HG03378 (cell line): ENCODE data around the gene TOR4A.

Experiments
- ATAC-seq: cut with Tn5 transposase; IDR thresholded peaks from one replicate; pipeline ENCODE4 v1.9.1; 2021; ENCODE audit warnings: mild to moderate bottlenecking, moderate library complexity; ENCODE audit not compliant: unreplicated experiment

The TOR4A gene

GRCh38 chr9:137304383-137305059 lies 27.0 kb downstream of the TOR4A start:
- no peak for ATAC-seq

- no peak for ATAC-seq
Measured at GRCh38 chr9:137305060-137305797, 27.7 kb downstream of the TOR4A start.

DNA sequence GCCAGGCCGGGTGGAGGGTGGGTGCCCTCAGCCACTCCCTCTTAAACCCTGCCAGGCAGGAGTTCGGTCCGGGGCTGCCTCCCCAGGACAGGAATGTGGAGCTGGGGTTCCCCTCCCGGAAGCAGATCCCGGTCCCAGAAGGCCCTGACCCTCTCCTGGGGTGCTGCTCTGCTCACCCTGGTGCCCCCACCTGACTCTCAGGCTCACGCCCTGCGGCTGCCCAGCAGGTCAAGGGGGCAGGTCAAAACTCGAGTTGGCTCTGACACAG lies 28.2 kb downstream of the TOR4A start:
- no peak for ATAC-seq

DNA sequence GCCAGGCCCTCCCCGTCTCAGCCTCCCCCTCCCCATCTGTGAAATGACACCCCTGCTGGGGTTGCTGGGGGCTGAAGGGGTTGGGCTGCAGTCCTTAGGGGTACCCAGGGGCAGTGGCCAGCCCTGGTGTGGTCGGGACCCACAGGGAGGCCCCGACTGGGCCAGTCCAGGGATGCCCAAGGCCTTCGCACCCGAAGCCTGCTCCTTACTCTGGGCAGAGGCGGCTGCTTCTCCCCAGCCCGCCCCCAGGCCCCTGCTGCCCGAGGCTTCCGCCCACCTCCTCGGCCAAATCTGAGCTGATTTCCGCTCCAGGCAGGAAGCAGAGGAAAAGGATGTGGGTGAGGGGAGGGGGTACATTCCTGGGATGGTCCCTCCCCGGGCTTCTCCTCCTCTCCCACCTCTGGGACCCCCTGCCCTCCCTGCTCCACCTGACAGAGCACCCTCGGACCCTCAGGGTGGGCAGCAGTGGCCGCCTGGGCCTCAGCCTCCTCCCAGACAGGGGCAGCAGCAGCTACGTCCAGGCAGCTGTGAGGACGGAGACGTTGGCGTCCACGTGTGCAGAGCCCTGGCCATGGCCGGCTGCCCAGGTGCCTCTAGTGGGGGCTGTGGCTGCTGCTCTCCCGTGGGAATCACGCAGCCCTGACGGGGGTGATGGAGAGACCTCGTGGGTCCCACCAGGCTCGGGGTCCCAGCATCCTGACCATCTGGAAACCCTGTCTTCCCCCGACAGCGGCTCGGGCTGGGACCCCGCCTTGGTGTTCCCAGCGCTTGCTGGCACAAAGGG lies 28.7 kb downstream of the TOR4A start:
- ATAC-seq, result no peak

DNA sequence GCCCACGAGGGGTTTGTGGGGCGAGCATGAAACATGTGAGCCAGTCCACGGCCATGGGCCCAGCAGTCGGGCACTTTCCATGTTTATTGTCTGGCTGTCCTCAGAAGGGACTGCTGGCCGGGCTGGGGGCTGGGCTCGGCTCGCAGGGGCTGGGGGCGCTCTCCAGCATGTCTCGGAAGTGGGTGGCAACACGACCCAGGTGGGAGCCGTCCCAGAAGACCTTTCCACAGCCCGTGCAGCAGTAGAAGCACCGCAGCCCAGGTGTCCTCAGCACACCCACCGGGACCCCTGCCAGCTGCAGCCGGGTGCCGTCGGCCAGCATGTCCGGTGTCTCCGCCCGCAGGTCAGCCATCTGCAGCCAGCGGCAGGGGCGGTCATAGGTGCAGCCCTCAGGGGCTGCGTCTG lies 29.3 kb downstream of the TOR4A start:
- no peak for ATAC-seq

- ATAC-seq, result no peak
Measured at GRCh38 chr9:137307255-137308056, 29.9 kb downstream of the TOR4A start.

- ATAC-seq, result no peak
Measured at GRCh38 chr9:137308057-137308619, 30.6 kb downstream of the TOR4A start.

GRCh38 chr9:137309368-137310188 lies 32.1 kb downstream of the TOR4A start:
- no peak for ATAC-seq

DNA sequence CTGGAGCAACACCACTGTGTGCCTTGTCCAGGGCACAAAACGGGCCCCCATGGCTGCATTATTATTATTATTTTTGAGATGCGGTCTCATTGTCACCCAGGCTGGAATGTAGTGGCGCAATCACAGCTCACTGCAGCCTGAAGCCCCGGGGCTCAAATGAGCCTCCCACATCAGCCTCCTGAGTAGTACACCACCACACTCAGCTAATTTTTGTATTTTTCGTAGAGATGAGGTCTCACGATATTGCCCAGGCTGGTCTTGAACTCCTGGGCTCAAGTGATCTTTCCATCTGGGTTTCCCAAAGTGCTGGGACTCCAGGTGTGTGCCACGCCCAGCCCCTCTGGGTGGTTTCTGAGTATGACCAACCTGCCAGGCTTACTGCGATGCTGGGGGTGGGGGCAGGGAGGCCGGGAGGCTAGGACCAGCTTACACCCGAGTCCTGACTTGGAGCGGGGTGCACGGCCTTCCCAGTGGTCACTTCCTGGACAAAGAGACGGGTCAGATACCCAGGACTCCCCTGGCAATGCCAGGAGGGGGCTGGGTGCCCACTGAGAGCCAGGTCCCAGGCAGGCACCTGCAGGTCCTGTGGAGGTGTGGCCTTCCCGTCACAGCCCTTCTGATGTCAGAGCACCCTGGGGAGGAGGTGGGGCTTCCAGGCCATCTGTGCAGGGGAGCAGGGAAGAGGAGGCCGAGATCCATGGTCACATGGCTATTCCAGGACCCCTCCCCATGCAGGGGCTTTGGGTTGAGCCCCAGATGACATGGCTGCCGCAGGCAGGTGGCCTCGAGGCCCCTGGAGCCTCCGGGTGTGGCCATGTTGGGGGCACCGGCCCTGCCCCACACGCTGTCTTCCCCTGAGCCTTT lies 32.9 kb downstream of the TOR4A start:
- ATAC-seq, result no peak

DNA sequence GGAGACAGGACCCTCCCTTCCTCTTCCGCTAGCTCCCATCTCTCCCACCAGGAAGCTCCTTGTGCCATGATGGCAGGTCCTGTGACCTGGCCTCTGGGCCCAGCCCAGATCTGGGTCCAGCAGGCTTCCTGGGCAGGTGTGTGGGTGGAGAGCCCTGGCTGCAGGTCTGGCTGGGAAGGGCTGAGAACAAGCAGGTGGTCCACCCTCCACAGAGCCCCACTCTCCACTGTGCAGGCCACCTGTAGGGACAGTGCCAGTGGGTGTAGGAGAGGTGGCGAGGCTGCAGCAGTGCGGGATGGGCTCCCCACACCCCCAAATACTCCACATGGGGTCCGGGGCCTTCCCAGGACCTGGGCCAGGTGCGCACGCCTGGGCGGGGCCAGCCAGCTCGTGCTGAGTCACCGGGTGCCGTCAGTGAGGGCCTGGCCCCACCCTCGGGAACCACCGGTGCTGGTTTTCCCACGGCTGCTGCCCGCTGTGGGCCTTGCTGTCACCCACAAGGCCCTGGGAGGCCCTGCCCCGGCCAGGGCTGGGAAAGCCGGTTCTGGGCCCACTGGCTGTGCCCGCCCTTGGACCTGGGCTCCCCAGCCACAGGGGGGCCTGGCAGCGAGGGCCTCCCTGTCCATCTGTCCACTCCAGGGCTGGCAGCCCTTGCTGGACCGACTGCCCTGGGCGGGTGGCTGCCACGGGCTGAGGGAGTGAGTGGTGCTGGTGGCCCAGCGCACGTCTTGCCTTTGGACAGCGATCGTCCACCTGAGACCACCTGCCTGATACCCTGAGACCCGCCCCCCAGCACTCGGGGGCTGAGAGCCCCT lies 33.9 kb downstream of the TOR4A start:
- ATAC-seq, result no peak

DNA sequence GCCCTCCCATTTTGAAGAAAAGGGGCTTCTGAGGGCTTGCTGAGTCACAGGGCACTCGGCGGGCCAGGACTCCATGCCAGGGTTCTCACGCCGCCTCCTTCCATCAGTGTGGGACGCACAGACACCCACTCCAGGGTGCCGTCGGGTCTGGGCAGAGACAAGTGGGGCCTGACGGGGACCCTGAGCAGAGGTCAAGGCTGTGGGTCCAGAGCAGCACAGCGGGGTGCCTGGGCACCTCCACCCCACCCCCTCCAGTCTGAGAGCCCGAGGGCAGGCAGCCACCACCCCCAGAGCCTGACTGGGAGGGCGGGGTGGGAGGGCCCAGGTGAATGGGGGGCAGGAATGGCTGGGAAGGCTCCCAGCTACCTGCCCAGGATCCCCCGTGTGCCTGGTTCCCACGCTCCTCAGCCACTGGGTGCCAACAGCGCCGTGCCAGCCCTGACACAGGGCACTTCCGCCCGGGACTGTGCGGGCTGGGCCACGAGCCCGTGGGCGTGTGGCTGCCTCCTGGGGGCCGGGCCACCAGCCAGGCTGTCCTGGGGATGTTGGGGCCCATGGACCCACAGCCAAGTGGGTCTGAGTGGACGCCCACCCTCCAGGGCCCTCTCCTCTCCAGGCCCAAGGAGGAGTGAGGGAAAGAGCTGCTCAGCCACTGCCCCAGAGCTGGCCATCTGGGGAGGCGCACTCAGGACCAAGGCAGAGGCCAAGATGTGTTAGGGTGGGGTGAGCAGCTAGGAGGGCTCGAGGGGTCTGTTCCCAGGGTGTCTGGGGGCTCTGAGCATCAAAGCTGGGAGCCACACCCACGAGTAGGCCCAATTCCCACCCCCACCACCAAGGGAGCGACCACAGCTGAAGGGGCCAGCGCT lies 34.7 kb downstream of the TOR4A start:
- ATAC-seq, result no peak

- no peak for ATAC-seq
Measured at GRCh38 chr9:137312852-137313325, 35.4 kb downstream of the TOR4A start.

DNA sequence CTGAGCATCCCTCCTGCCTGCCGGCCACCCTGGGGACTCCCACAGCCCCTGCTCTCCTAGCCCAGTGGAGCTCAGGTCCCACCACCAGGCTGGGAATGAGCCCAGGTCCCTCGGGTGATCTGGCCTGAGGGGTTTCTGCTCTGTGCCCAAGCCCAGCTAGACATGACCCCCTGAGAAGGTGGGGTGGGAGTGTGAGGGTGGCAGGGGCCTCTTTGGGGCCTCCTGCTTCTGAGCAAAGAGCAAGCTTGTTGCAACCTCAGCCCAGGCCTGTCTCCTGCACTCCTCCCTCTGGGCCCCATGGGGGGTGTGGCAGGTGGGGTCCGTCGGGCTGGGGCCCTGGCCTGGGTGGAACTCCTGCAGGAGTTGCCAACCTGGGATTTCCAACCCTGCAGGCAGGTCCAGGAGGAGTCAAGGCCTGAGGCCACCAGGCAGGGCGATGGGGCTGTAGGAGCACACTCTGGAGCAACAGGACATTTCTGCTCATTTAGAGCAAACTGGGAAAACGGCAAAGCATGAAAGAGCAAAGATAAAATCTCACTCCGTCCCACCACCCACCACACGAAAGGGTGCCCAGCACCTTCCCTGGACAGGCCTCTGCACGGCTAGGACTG lies 35.9 kb downstream of the TOR4A start:
- ATAC-seq, result no peak

- ATAC-seq, result no peak
Measured at GRCh38 chr9:137313956-137314560, 36.5 kb downstream of the TOR4A start.

- no peak for ATAC-seq
Measured at GRCh38 chr9:137314561-137315560, 37.3 kb downstream of the TOR4A start.
